GM10266 (cell line): ENCODE results near the gene P2RX2.
A peak's percentile ranks its signal among the peaks of the same experiment; 100 is the strongest.

Experiments
- DNase-seq: peaks from one replicate; pipeline ENCODE4 v3.0.0; 2012; ENCODE audit errors: extremely low spot score
- TF ChIP-seq, protein P1 (sequence below): IDR thresholded peaks from 2 replicates; pipeline ENCODE4 v1.5.1; 2012; ENCODE audit warnings: mild to moderate bottlenecking, low read depth; ENCODE audit not compliant: control insufficient read depth, insufficient read depth; ENCODE audit errors: missing control alignments

The P2RX2 gene

DNA sequence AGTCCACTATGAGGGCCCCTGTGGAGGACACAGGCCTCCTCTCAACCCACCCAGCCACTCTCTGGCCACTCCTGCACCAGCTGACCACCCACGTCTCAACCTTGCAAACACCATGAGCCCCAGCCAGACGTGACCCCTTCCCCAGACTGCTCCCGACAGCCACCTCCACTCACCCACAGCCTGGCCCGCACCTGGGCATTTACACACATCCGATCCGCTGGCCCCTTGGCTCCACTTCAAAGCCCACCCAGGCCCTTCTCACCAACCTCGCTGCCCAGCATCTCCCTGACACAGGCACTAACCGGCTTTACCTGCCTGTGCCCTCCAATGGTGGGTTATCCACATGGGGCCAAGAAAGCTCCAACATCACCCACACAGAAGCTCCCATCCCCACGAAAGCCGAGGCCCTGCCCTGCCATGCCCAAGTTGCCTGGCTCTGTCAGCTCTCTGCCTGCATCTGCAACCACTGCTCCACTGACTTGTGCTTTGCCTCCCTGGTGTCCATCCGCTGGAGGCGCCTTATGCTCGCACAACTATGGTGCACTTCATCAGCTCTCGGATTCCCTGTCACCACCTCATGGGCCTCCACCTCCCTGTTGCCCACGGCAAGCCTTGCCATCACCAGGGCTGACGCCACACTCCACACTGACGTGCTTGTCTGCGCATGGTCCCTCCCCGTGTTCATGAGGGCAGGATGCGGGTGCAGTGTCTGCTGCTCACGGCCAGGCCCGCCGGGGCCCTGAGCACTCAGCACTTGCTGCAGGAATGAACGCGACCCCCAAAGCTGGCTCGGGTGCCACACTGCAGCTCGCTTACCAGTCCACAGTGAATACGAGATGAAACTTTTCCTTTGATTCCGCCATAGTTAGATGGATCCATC lies 16.7 kb downstream of the P2RX2 start:
- TF ChIP-seq, protein P1, sequence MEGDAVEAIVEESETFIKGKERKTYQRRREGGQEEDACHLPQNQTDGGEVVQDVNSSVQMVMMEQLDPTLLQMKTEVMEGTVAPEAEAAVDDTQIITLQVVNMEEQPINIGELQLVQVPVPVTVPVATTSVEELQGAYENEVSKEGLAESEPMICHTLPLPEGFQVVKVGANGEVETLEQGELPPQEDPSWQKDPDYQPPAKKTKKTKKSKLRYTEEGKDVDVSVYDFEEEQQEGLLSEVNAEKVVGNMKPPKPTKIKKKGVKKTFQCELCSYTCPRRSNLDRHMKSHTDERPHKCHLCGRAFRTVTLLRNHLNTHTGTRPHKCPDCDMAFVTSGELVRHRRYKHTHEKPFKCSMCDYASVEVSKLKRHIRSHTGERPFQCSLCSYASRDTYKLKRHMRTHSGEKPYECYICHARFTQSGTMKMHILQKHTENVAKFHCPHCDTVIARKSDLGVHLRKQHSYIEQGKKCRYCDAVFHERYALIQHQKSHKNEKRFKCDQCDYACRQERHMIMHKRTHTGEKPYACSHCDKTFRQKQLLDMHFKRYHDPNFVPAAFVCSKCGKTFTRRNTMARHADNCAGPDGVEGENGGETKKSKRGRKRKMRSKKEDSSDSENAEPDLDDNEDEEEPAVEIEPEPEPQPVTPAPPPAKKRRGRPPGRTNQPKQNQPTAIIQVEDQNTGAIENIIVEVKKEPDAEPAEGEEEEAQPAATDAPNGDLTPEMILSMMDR = no peak
- no peak for DNase-seq

DNA sequence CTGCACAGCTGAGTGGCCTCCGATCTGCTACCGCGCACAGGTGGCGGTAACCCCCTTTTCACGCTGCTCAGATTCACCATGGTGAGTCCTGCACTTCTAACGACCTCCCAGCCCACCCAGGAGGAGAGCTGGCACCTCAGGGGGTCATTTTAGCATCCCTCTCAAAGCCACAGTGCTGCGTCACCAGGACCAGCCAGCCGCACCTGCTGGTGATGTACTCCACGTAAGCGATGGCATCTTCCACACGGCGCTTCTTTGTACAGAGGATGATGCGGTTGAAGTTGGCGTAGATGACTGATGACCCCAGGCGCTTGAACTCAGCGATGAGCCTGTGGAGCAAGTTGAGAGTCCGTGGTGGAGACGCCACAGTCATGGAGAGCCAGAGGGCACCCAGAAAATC lies 19.2 kb downstream of the P2RX2 start:
- TF ChIP-seq, protein P1 = no peak
- no peak for DNase-seq

DNA sequence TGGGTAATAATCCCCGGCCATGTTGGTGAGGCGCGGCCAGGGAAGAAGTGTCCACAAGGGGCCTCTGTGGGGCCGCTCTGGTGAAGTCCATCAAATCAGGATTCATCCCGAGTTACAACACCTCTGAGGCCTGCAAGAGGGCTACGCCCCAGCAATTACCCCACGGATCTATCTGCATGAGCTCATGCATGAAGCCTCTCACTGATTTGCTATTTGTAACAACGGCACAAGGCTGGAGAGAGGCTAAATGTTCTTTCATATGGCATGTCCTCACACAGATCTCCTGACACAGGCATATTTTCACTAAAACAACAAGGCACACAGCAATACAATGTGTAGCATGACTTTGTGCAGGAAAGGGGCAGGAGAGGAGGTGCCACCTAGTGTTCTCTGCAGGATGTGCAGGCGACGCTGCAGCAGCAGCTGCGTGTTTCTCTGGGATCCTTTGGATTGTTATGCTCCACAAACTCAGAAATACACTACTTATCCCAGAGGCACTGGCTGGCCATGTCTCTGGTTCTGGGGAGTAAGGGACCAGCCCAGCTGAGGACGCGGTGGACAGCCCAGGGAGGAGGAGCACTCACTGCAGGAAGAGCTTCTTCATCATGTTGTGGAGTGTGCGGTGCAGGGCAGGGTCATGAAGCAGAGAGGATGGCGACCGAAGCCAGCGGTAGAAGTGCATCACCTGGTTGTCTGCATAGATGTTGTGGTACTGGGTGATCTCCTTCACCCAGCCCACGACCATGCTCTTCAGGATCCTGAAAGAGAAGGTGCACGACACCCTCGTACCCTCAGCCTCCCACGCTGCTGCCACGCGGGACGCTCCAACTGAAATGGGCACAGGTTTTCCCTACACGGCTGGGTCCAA lies 20.2 kb downstream of the P2RX2 start:
- DNase-seq = no peak
- TF ChIP-seq, protein P1 = peak; percentile 45

DNA sequence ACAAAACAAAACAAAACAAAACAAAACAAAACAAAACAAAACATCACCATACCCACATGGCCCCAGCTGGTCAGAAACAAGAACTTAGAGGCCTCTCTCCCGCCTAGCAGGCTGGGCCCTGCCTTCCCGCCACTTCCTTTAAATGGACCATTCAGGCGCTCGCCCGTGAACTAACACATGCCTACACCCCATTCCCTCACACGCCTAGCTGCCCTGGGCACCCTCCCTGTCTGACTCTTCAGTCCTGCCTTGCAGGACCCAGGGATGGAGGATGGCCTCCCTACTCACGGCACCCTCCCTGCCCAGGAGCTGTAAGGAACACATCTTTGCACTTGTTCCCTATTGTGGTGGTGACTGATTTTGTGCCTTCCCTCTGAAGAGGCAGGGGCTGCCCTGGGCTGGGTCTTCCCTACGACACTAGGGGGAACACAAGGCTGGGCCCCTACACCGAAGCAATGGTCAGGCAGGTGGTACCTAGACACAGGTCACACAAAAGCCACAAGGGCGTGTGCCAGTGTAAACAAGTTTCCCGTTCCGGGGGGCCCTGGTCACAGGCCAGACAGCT lies 21.5 kb downstream of the P2RX2 start:
- no peak for DNase-seq
- TF ChIP-seq, protein P1 = no peak

DNA sequence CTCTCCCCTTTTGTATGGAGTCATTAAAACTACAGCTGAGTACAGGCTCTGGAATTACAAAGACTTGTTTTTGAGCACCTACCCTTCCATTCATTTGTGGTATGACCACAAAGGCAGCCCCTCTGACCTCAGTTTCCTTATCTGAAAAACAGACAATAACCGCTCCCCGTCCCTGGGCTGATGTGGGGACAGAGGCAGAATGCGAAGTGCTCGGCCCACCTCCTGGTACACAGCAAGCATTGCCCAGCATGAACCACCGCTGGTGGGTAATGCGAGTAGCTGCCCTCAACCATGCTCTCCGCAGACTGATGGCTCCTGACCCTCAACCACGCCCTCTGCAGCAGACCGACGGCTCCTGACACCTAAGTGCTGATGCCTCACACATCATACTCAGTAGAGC lies 22.4 kb downstream of the P2RX2 start:
- DNase-seq = no peak
- TF ChIP-seq, protein P1 = no peak

DNA sequence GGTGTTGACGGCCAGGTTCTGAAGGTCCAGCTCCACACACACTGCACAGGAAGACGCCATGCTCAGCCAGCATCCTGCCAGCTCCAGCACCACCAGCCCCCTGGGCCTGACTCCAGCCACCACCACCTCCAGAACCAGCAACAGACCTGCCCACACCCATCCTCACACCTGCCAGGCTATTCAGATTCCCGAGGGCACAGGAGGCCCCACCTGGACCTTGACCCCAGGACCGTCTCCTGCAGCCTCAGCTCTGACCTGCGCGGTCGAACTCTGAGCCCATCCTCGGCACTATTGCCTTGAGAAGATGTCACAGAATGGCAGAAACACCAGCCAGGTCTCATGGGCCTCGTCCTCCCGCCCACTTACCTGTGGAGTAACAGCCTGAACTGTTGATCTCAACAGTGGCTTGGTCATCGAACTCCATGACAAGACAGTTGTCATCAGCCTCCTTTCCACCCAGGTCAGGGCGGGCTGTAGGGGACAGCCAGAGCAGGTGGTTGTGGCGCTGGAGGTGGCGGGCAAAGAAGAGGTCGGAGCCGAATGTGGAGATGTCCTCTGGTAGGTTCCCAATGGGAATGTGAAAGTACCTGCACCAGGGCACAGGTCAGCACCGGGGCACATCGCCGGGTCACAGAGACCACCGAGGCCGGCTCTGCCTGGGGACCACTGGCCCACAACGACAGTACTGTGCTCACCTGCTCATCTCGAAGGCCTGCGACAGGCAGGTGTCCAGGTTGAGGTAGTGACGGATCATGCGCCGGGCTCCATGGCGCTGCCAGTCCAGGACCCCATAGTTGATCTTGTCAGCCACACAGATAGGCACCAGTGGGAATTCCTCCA lies 23.5 kb downstream of the P2RX2 start:
- TF ChIP-seq, protein P1 = no peak
- DNase-seq = no peak
